ENCODE results near the gene MOB3B.
"Not testable (repeated sequence)": the region's sequence is repeated elsewhere in the genome, so short reads cannot be mapped to it uniquely, and the experiment has no call there.

MOB3B gene

GRCh38 chr9:27421577-27421976, 108.0 kb downstream of the MOB3B start:
- DNase-seq (ENCODE audit: low read depth), result no peak

- not testable (repeated sequence) for DNase-seq (ENCODE audit: low read depth)
These were observed 110.1 kb downstream of the MOB3B start for GRCh38 chr9:27419558-27419957.

GRCh38 chr9:27414220-27414761, 115.3 kb downstream of the MOB3B start:
- no peak for DNase-seq (ENCODE audit: low read depth)

GRCh38 chr9:27413511-27414219, 115.9 kb downstream of the MOB3B start:
- no peak for DNase-seq (ENCODE audit: low read depth)

GRCh38 chr9:27412963-27413362, 116.7 kb downstream of the MOB3B start:
- no peak for DNase-seq (ENCODE audit: low read depth)

GRCh38 chr9:27412081-27412480, 117.5 kb downstream of the MOB3B start:
- no peak for DNase-seq (ENCODE audit: low read depth)

GRCh38 chr9:27408482-27408881, 121.1 kb downstream of the MOB3B start:
- DNase-seq (ENCODE audit: low read depth), result no peak

GRCh38 chr9:27408001-27408400, 121.6 kb downstream of the MOB3B start:
- no peak for DNase-seq (ENCODE audit: low read depth)

- no peak for DNase-seq (ENCODE audit: low read depth)
These were observed 122.1 kb downstream of the MOB3B start for GRCh38 chr9:27407491-27407890.

GRCh38 chr9:27404661-27405060, 125.0 kb downstream of the MOB3B start:
- no peak for DNase-seq (ENCODE audit: low read depth)

- DNase-seq (ENCODE audit: low read depth), result no peak
These were observed 127.0 kb downstream of the MOB3B start for GRCh38 chr9:27402626-27403025.

- DNase-seq (ENCODE audit: low read depth), result no peak
These were observed 129.2 kb downstream of the MOB3B start for GRCh38 chr9:27400334-27400880.

- DNase-seq (ENCODE audit: low read depth), result no peak
These were observed 130.5 kb downstream of the MOB3B start for GRCh38 chr9:27398982-27399653.

- DNase-seq (ENCODE audit: low read depth), result no peak
These were observed 133.1 kb downstream of the MOB3B start for GRCh38 chr9:27396495-27396894.

GRCh38 chr9:27395484-27395921, 134.1 kb downstream of the MOB3B start:
- DNase-seq (ENCODE audit: low read depth), result no peak

- no peak for DNase-seq (ENCODE audit: low read depth)
These were observed 134.8 kb downstream of the MOB3B start for GRCh38 chr9:27394826-27395201.

GRCh38 chr9:27394154-27394825, 135.3 kb downstream of the MOB3B start:
- DNase-seq (ENCODE audit: low read depth), result no peak

GRCh38 chr9:27393054-27393846, 136.4 kb downstream of the MOB3B start:
- no peak for DNase-seq (ENCODE audit: low read depth)

- DNase-seq (ENCODE audit: low read depth), result no peak
These were observed 137.2 kb downstream of the MOB3B start for GRCh38 chr9:27392451-27392850.

GRCh38 chr9:27391040-27391895, 138.3 kb downstream of the MOB3B start:
- no peak for DNase-seq (ENCODE audit: low read depth)

- no peak for DNase-seq (ENCODE audit: low read depth)
These were observed 141.5 kb downstream of the MOB3B start for GRCh38 chr9:27388150-27388549.
